RWPE2 (cell line): Measurements from ENCODE around the gene GABRB2.

Experiments
- ATAC-seq: fragments of 200-7000 bp; cut with Tn5 transposase; 3 replicates; pipeline ENCODE4 v1.9.1; 2021; ENCODE audit warnings: low read depth
- DNase-seq: peaks from one replicate; pipeline ENCODE4 v3.0.0-alpha.2; 2020; ENCODE audit warnings: low spot score
- H3K27ac ChIP-seq: fragments of 450-650 bp; 2 replicates; pipeline ENCODE4 v1.5.1; 2017; ENCODE audit warnings: mild to moderate bottlenecking; ENCODE audit not compliant: poor library complexity, severe bottlenecking
- H3K27me3 ChIP-seq: fragments of 250-450 bp; sonication (Bioruptor Pico); 2 replicates; pipeline ENCODE4 v1.5.1; 2021; ENCODE audit warnings: mild to moderate bottlenecking, moderate library complexity; ENCODE audit not compliant: insufficient read depth, poor library complexity, severe bottlenecking
- H3K36me3 ChIP-seq: fragments of 250-450 bp; sonication (Bioruptor Pico); 2 replicates; pipeline ENCODE4 v1.5.1; 2020; ENCODE audit warnings: low read depth, mild to moderate bottlenecking, moderate library complexity
- H3K4me1 ChIP-seq: fragments of 250-450 bp; sonication (Bioruptor Pico); 2 replicates; pipeline ENCODE4 v1.5.1; 2021; ENCODE audit warnings: mild to moderate bottlenecking, moderate library complexity; ENCODE audit not compliant: insufficient read depth, poor library complexity, severe bottlenecking
- H3K4me3 ChIP-seq: fragments of 250-450 bp; sonication (Bioruptor Pico); 2 replicates; pipeline ENCODE4 v1.5.1; 2021; ENCODE audit warnings: mild to moderate bottlenecking, moderate library complexity; ENCODE audit not compliant: severe bottlenecking
- H3K9me3 ChIP-seq: fragments of 250-450 bp; sonication (Bioruptor Pico); 2 replicates; pipeline ENCODE4 v1.5.1; 2021; ENCODE audit warnings: mild to moderate bottlenecking, moderate library complexity; ENCODE audit not compliant: severe bottlenecking
- CTCF ChIP-seq: fragments of 450-650 bp; IDR thresholded peaks from one replicate; pipeline ENCODE4 v1.5.1; 2017; ENCODE audit warnings: mild to moderate bottlenecking, moderate library complexity; ENCODE audit not compliant: poor library complexity, severe bottlenecking

The GABRB2 gene

GRCh38 chr5:161420521-161420920, 126.0 kb downstream of the GABRB2 start:
- H3K4me3 ChIP-seq, result no peak overlapping the region
- no peaks in the 10 kb centered on the region for H3K9me3 ChIP-seq
- H3K4me1 ChIP-seq, result no peaks in the 10 kb centered on the region
- ATAC-seq (no peak), DNase-seq (no peak)
- H3K27ac ChIP-seq, result no peak overlapping the region
- no peaks in the 10 kb centered on the region for H3K36me3 ChIP-seq
- TF ChIP-seq CTCF, result no peak
- H3K27me3 ChIP-seq, result peaks cover 4% of the 10 kb centered on the region

GRCh38 chr5:161414896-161415295, 131.6 kb downstream of the GABRB2 start:
- no peak for ATAC-seq
- no peak overlapping the region for H3K4me3 ChIP-seq

DNA sequence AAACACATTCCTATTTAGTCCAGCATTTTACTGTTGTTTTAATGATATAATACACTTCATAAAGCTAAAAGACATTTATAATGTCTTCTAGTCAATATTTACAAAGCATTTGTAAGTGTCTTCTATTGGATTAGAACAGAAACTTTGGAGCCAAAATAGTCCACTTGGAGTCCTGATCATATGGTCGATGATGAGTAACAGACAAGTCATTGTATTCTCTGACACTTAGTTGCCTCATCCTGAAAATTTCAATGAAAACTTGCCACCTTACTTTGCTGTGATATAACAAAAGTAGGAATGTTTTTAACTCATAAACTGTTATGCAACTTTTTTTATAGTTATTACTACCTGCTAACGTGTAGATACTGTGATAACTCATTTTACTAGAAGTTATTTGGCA, 132.5 kb downstream of the GABRB2 start:
- ATAC-seq, result peak; percentile 63
- H3K27me3 ChIP-seq, result peaks cover 4% of the 10 kb centered on the region
- TF ChIP-seq CTCF, result no peak
- H3K9me3 ChIP-seq, result no peaks in the 10 kb centered on the region
- DNase-seq, result no peak
- H3K4me1 ChIP-seq, result no peaks in the 10 kb centered on the region
- no peak overlapping the region for H3K4me3 ChIP-seq
- H3K27ac ChIP-seq, result no peak overlapping the region
- H3K36me3 ChIP-seq, result no peaks in the 10 kb centered on the region

More at GRCh38 chr5:161414896-161415295, 131.6 kb downstream of the GABRB2 start:
- Histone ChIP-seq H3K27me3 (peaks cover 4% of the 10 kb centered on the region), H3K4me1 (no peaks in the 10 kb centered on the region), H3K36me3 (no peaks in the 10 kb centered on the region), H3K27ac (no peak overlapping the region), H3K9me3 (no peaks in the 10 kb centered on the region)
- DNase-seq, result no peak
- TF ChIP-seq CTCF, result no peak

DNA sequence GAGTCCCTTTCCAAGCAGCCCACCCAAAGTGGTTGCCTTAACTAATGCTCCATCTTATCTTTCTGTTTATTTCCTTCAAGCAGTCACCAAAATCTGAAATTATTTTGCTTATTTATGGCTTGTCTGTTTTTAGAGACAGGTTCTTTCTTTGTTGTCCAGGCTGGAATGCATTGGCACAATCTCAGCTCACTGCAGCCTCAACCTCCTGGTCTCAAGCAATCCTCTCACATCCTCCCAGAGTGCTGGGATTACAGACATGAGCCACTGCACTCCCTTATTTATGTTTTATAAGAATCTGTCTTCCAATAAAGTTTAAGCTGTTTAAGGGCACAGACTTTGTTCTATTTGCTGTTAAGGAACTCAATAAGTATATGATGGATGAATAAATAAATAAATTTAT, 133.7 kb downstream of the GABRB2 start:
- DNase-seq (no peak), ATAC-seq (no peak)
- no peak for TF ChIP-seq CTCF
- Histone ChIP-seq H3K27ac (no peak overlapping the region), H3K36me3 (no peaks in the 10 kb centered on the region), H3K4me3 (no peak overlapping the region), H3K4me1 (no peaks in the 10 kb centered on the region), H3K9me3 (no peaks in the 10 kb centered on the region), H3K27me3 (peaks cover under 1% of the 10 kb centered on the region)

- Histone ChIP-seq H3K4me3 (no peak overlapping the region), H3K36me3 (no peaks in the 10 kb centered on the region), H3K4me1 (no peaks in the 10 kb centered on the region), H3K27me3 (no peaks in the 10 kb centered on the region), H3K27ac (no peak overlapping the region), H3K9me3 (no peaks in the 10 kb centered on the region)
- TF ChIP-seq CTCF, result no peak
- no peak for ATAC-seq
- DNase-seq, result no peak
Measured at GRCh38 chr5:161411156-161411555, 135.4 kb downstream of the GABRB2 start.
